K562 (cell line): ENCODE measurements around the gene LGALS13. TPM values are rescaled to one million over a fixed set of nuclear protein-coding genes. Genes with fewer than 3 reads are reported as not detected.

Experiments used
- ATAC-seq: fragments of 200-7000 bp; cut with Tn5 transposase; 3 replicates; pipeline ENCODE4 v1.9.1; 2020; ENCODE audit warnings: moderate library complexity
- BruUV-seq: library from RNA; stranded (reverse); fragments of 400-500 nt; replicated peaks from 2 replicates; lab custom pipeline; 2021; lab: Mats Ljungman, UMichigan
- CTCF ChIA-PET: fragments of 300-600 bp; formaldehyde crosslinking; extraction: SDS; loops from one replicate; lab custom pipeline; 2021; ENCODE audit warnings: low intra/inter-chr PET ratio; lab: Yijun Ruan, JAX
- POLR2A ChIA-PET: fragments of 300-600, 350-650 bp; sonication (Branson Sonifier 250); formaldehyde crosslinking; extraction: SDS; loops from one replicate; lab custom pipeline; 2021; ENCODE audit warnings: antibody characterized with exemption, inconsistent platforms; lab: Yijun Ruan, JAX
- DNase-seq, 4 experiments: peaks; one replicate each; pipeline versions ENCODE4 v3.0.0 to v3.0.0-alpha.2; 2011 to 2018; ENCODE audit warnings: low spot score in 3 of 4, mixed read lengths in 3 of 4; ENCODE audit errors: extremely low read depth in 1 of 4
- FAIRE-seq: peaks from 2 replicates; lab custom pipeline; 2011; peaks lifted over from hg19 to GRCh38; lab: Jason Lieb, UNC
- H2AFZ ChIP-seq: 2 replicates; pipeline ENCODE4 v1.6.0; 2011; ENCODE audit warnings: low read depth, low read length, control low read depth, inconsistent platforms
- H3K27ac ChIP-seq: fragments of 200-600 bp; 3 replicates; pipeline ENCODE4 v1.8.0; 2011; ENCODE audit warnings: low read depth, mild to moderate bottlenecking, control low read depth, inconsistent platforms, low read length, moderate library complexity, mixed read lengths; ENCODE audit errors: extremely low read depth
- H3K27me3 ChIP-seq, 2 experiments: fragments of 300-600 bp in 1 of 2; 2 replicates in 1 of 2; 3 replicates in 1 of 2; pipeline versions ENCODE4 v1.6.0 to v1.8.0; 2011; ENCODE audit warnings: inconsistent platforms in 2 of 2, low read length in 2 of 2, mild to moderate bottlenecking in 1 of 2, mixed read lengths in 1 of 2, moderate library complexity in 1 of 2; ENCODE audit not compliant: control insufficient read depth in 2 of 2, insufficient read depth in 2 of 2
- H3K36me3 ChIP-seq: fragments of 300-600 bp; 3 replicates; pipeline ENCODE4 v1.8.0; 2011; ENCODE audit warnings: mild to moderate bottlenecking, low read length, inconsistent platforms; ENCODE audit not compliant: control insufficient read depth, insufficient read depth
- H3K4me1 ChIP-seq, 2 experiments: fragments of 200-600 bp in 1 of 2; replicated peaks in 1 of 2; 2 replicates in 1 of 2; 3 replicates in 1 of 2; pipeline versions ENCODE4 v1.5.1 to v1.8.0; 2011; ENCODE audit warnings: inconsistent platforms in 2 of 2, low read length in 2 of 2, mild to moderate bottlenecking in 1 of 2, mixed read lengths in 1 of 2, moderate library complexity in 1 of 2; ENCODE audit not compliant: control insufficient read depth in 2 of 2, insufficient read depth in 2 of 2
- H3K4me2 ChIP-seq: 2 replicates; pipeline ENCODE4 v1.6.1; 2011; ENCODE audit warnings: low read length, control low read depth, inconsistent platforms, mixed read lengths; ENCODE audit not compliant: insufficient read depth
- H3K4me3 ChIP-seq: fragments of 200-600 bp; sonication (generic), shearing (Covaris generic); 2 replicates; pipeline ENCODE4 v1.5.1; 2016; ENCODE audit warnings: control low read depth, inconsistent platforms
- H3K79me2 ChIP-seq: fragments of 200-600 bp; 3 replicates; pipeline ENCODE4 v1.8.0; 2011; ENCODE audit warnings: low read length, inconsistent platforms; ENCODE audit not compliant: control insufficient read depth, insufficient read depth
- H3K9ac ChIP-seq, 2 experiments: 2 replicates each; pipeline versions ENCODE4 v1.6.0 to v1.6.1; 2011; ENCODE audit warnings: low read depth in 2 of 2, low read length in 2 of 2, control low read depth in 1 of 2, inconsistent platforms in 1 of 2, mild to moderate bottlenecking in 1 of 2, mixed read lengths in 1 of 2; ENCODE audit not compliant: insufficient read depth in 1 of 2
- H3K9me1 ChIP-seq: one replicate; pipeline ENCODE4 v1.6.0; 2011; ENCODE audit warnings: inconsistent platforms, mild to moderate bottlenecking, low read length, moderate library complexity; ENCODE audit not compliant: control insufficient read depth, insufficient read depth
- H3K9me3 ChIP-seq: replicated peaks from 2 replicates; pipeline ENCODE4 v1.5.1; 2011; ENCODE audit warnings: low read depth, low read length, inconsistent platforms; ENCODE audit not compliant: control insufficient read depth, insufficient read depth
- H4K20me1 ChIP-seq: replicated peaks from 2 replicates; pipeline ENCODE4 v1.6.1; 2011; ENCODE audit warnings: low read length, inconsistent platforms, mixed read lengths; ENCODE audit not compliant: control insufficient read depth, insufficient read depth
- CEBPG ChIP-seq, 3 experiments: fragments of 200-800 bp in 1 of 3; sonication (Bioruptor generic) in 1 of 3; sonication (generic) in 1 of 3; formaldehyde crosslinking in 1 of 3; IDR thresholded peaks in 2 of 3; conservative IDR thresholded peaks in 1 of 3; 2 replicates each; pipeline versions ENCODE4 v1.6.1 to v1.8.0; 2016 to 2022; ENCODE audit warnings: missing compliant biosample characterization in 2 of 3, missing genetic modification characterization in 2 of 3, mild to moderate bottlenecking in 1 of 3, missing genetic modification reagents in 1 of 3
- ETV6 ChIP-seq, 3 experiments: fragments of 150-350 bp in 1 of 3; sonication (generic) in 1 of 3; formaldehyde crosslinking in 1 of 3; IDR thresholded peaks; 2 replicates each; pipeline versions ENCODE4 v1.6.1 to v1.8.0; 2014 to 2022; ENCODE audit warnings: borderline replicate concordance in 2 of 3, low read depth in 2 of 3, antibody characterized with exemption in 1 of 3, low read length in 1 of 3, mild to moderate bottlenecking in 1 of 3, missing genetic modification reagents in 1 of 3
- GABPA ChIP-seq: fragments of 200-800 bp; sonication (Bioruptor generic); conservative IDR thresholded peaks from 2 replicates; pipeline ENCODE4 v1.6.1; 2016; ENCODE audit warnings: low read depth, missing genetic modification characterization, missing compliant biosample characterization
- ZNF589 ChIP-seq: fragments of 200-800 bp; sonication (Bioruptor generic); IDR thresholded peaks from 2 replicates; pipeline ENCODE4 v1.6.1; 2016; ENCODE audit warnings: low read depth, missing genetic modification characterization, missing compliant biosample characterization
- WGBS: fragments of 100-300 bp; shearing (Covaris generic); methylation state at CpG from one replicate; pipeline ENCODE4 v1.1.6; 2016; ENCODE audit warnings: low coverage, mixed read lengths; ENCODE audit not compliant: insufficient coverage; ENCODE audit errors: missing lambda C conversion rate; 5-methylcytosine and 5-hydroxymethylcytosine counted together
- in situ Hi-C: fragments of 300-500 bp; cut with MboI; formaldehyde crosslinking; loops from 4 replicates; pipeline ENCODE4 v1.15.0; 2018; ENCODE audit warnings: inconsistent platforms, mixed read lengths
- intact Hi-C: fragments of 100-400 bp; cut with micrococcal nuclease; formaldehyde crosslinking; loops from 2 replicates; pipeline ENCODE4 v1.14.2; 2022
- polyA plus RNA-seq, 8 experiments: library from polyadenylated mRNA; depleted of rRNA in 4 of 8; stranded (reverse) in 5 of 8; unstranded in 3 of 8; fragments of >200 nt; fragmentation: Nextera tagmentation in 2 of 8; fragmentation: Illumina TruSeq in 1 of 8; extraction: Ambion mirVana in 2 of 8; extraction: Trizol in 1 of 8; gene quantifications; 2 replicates each; pipeline versions ENCODE4 v1.2.1 to v1.2.3, GENCODE V29; 2011 to 2014; ENCODE audit warnings: inconsistent platforms in 1 of 8, missing spikeins in 1 of 8
- total RNA-seq, 7 experiments: library from RNA; depleted of rRNA in 6 of 7; stranded (reverse); fragments of >200 nt in 6 of 7; fragmentation: Illumina TruSeq in 2 of 7; extraction: Trizol in 2 of 7; gene quantifications; 2 replicates each; pipeline versions ENCODE4 v1.2.1 to v1.2.3, GENCODE V29; 2011 to 2021; ENCODE audit warnings: low replicate concordance in 1 of 7
- TF ChIP-seq, protein P1 (sequence below): fragments of 450-650 bp; formaldehyde crosslinking; IDR thresholded peaks from 2 replicates; pipeline ENCODE4 v1.4.0; 2022; ENCODE audit warnings: mild to moderate bottlenecking, moderate library complexity

The LGALS13 gene
- total and polyA plus RNA-seq, 9 of the 15 experiments (the other 6 are each of a cell fraction or from before 2014, with no cell fraction given): 0.11 to 0.43 TPM; not detected in 7

DNA sequence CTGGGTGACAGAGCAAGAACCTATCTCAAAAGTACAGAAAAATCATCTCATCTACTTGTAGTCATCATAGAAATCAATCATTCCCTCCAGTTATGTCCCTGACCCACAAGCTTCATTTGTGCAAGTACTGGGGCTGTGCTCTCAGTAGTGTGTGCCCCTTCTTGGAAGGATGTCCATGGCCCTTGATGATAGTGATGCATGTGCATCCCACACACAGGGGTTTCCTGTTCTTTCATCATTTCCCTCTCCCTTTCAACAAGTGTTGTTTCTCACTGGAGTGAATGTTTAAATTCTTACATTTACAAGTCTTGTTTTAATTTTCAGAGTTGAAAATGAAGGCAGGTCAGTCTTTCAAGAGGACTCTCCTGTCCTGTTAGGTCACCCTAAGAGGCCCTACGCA is 1.5 kb downstream of the LGALS13 start:
- no peak overlapping the region for H3K9ac ChIP-seq
- intact Hi-C loops (no loop called here), in situ Hi-C loops (no loop called here)
- POLR2A ChIA-PET: interaction anchor here (0.6 kb wide), 1 partner anchor 63 kb away, joined by 4 read pairs; no protein-coding TSS in a partner anchor
- H3K4me1 ChIP-seq: no peaks in the 10 kb centered on the region
- no TSS peak for BruUV-seq
- no peak overlapping the region for H3K4me3 ChIP-seq
- no peaks in the 10 kb centered on the region for H4K20me1 ChIP-seq
- FAIRE-seq (no peak), ATAC-seq (no peak; the same call in 2 of the 3 replicates), DNase-seq (no peak)
- H3K9me3 ChIP-seq: no peaks in the 10 kb centered on the region
- WGBS: 0% methylated on average over 1 of the region's 1 CpG
- H3K36me3 ChIP-seq: no peaks in the 10 kb centered on the region
- H3K27ac ChIP-seq: no peak overlapping the region
- TF ChIP-seq GABPA (tag) (peak; percentile 44), ZNF589 (CRISPR knock-in tag) (0 out of 2 replicates have a peak, but pooled peaks have one; percentile 22), ETV6 (IDR thresholded peaks at IDR 0.05; ENCODE audit: borderline replicate concordance in 1 of 2, low read depth in 2 of 2, low read length in 1 of 2) (no peak), ETV6 (CRISPR knock-in tag; IDR thresholded peaks at IDR 0.05; ENCODE audit: borderline replicate concordance) (no peak), CEBPG (CRISPR knock-in tag; IDR thresholded peaks at IDR 0.05) (no peak), CEBPG (tag; conservative IDR thresholded peaks at IDR 0.05 in 1 of 2, IDR thresholded peaks at IDR 0.05 in 1 of 2) (peak in 1 of 2 experiments; percentile 84; a peak in 2 of 4 replicates)
- TF ChIP-seq, protein P1, sequence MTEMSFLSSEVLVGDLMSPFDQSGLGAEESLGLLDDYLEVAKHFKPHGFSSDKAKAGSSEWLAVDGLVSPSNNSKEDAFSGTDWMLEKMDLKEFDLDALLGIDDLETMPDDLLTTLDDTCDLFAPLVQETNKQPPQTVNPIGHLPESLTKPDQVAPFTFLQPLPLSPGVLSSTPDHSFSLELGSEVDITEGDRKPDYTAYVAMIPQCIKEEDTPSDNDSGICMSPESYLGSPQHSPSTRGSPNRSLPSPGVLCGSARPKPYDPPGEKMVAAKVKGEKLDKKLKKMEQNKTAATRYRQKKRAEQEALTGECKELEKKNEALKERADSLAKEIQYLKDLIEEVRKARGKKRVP (CRISPR knock-in tag): peak; percentile 59; the same call in 1 of the 2 replicates
- peaks cover 16 to 24% of the 10 kb centered on the region in 2 experiments for H3K27me3 ChIP-seq
- H3K4me2 ChIP-seq: no peak overlapping the region
- H3K79me2 ChIP-seq: no peaks in the 10 kb centered on the region
- CTCF ChIA-PET: no interaction called here
- H3K9me1 ChIP-seq: no peaks in the 10 kb centered on the region
- H2AFZ ChIP-seq: no peak overlapping the region
